NT2/D1 (cell line): Measurements from ENCODE around the gene MSX1.

ENCODE experiments used
- YY1 ChIP-seq: IDR thresholded peaks from 2 replicates; pipeline ENCODE4 v1.6.1; 2011; ENCODE audit not compliant: insufficient read length, insufficient read depth
- ZNF274 ChIP-seq: IDR thresholded peaks from 2 replicates; pipeline ENCODE4 v1.6.1; 2011; ENCODE audit warnings: mild to moderate bottlenecking, low read depth, low read length

DNA sequence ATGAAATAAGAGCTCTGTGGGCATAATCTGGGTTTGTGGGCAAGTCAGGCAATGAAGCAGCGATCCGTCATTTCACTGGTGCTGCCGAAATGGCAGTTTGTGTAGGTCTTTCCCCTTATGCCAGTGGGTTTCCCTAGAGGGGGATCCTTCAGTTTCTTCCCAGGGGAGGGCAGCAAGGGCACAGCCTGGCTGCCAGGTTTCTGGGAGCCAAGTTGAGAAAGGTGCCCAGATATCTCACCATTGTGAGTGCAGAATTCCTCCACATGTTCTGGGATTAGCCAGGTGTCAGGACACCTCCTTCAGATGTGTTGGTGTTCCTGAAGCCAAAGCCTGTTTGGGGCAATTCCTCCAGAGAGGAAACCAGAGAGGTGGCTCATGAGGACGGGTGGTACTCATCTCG, 28.0 kb downstream of the MSX1 start:
- TF ChIP-seq ZNF274 (no peak), YY1 (no peak)
